ENCODE data around the gene SF1. TPM values are rescaled to one million over a fixed set of nuclear protein-coding genes. Genes with fewer than 3 reads are reported as not detected.
A peak's percentile ranks its signal among the peaks of the same experiment; 100 is the strongest.

Gene SF1
- total and polyA plus RNA-seq, 2 donors from 2014 or later = 87.5 to 320 TPM

DNA sequence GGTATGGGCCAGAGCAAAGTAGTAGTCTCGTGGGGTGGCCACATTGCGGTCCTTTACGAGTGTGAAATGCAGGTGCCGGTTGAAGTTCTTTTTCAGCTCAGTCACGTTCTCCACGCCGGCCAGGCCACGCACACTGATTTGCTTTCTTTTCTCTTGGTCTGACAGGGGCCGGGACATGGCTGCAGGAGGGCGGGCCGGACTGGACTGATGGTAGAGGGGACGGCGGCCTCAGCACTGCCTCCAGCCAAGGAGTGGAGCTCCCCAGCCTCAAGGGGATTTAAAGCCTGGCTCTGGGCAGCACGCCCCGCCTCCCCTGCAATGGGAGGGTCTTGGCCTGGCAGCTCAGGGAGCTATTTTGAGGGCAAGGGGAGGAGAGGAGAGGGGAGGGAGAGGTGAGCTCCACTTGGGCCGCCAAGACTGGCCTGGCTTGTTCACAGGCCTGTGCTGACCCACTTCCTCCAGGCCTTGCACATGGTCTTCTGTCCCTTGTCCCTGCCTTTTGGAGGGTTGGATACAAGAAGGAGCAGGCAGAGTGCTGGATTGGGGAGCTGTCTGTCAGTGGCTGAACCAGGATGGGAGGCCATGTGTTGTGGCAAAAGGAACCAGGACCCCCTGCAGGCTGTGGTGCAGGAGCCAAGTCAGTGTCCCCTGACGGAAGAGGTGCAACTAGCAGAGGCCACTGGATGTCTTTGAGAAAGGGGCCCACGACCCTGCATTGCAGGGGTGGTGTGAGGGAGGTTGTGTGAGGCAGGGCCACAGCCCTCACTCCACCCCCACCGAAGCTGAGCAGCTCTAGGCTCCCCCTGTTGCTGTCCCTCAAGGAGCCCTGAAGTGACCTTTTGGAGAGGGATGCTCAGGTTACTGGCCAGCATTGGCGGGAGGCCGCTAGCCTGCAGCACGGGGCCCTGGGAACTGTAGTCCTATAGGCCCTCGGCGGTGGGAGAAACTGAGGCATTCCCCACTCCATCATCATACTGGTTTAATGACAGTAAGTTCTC, 18.3 kb downstream of the SF1 start, which contains the start of gene PYGM:
Gene PYGM, minus strand, starts transcription at position 253 of the 998 bp plus-strand sequence. Its CDS starts 76 bp downstream, at position 177.
- Histone ChIP-seq H3K9me3 (ENCODE audit: control insufficient read depth in 2 of 3, insufficient read depth in 1 of 3, low read length in 3 of 3) (no peaks in the 10 kb centered on the region), H3K27ac (ENCODE audit: low read depth in 2 of 2, low read length in 2 of 2) (no peak within 1 kb of the TSS), H3K4me3 (ENCODE audit: low read length in 3 of 3) (no peak within 1 kb of the TSS), H3K27me3 (ENCODE audit: control insufficient read depth, insufficient read depth, low read length) (no peaks in the 10 kb centered on the region), H3K9ac (ENCODE audit: low read length in 3 of 3) (no peak within 1 kb of the TSS), H3K4me1 (ENCODE audit: control insufficient read depth in 2 of 3, insufficient read depth in 2 of 3, low read depth in 1 of 3, low read length in 3 of 3) (peaks cover 3 to 46% (median 30%) of the 10 kb centered on the region in 3 donors), H3K36me3 (ENCODE audit: control insufficient read depth in 2 of 3, insufficient read depth in 3 of 3, low read length in 3 of 3) (peaks cover 3 to 18% (median 11%) of the 10 kb centered on the region in 3 donors)
- FAIRE-seq (no peak), DNase-seq (peak; percentile 65 to 96 (median 82))
- TF ChIP-seq, protein P1, sequence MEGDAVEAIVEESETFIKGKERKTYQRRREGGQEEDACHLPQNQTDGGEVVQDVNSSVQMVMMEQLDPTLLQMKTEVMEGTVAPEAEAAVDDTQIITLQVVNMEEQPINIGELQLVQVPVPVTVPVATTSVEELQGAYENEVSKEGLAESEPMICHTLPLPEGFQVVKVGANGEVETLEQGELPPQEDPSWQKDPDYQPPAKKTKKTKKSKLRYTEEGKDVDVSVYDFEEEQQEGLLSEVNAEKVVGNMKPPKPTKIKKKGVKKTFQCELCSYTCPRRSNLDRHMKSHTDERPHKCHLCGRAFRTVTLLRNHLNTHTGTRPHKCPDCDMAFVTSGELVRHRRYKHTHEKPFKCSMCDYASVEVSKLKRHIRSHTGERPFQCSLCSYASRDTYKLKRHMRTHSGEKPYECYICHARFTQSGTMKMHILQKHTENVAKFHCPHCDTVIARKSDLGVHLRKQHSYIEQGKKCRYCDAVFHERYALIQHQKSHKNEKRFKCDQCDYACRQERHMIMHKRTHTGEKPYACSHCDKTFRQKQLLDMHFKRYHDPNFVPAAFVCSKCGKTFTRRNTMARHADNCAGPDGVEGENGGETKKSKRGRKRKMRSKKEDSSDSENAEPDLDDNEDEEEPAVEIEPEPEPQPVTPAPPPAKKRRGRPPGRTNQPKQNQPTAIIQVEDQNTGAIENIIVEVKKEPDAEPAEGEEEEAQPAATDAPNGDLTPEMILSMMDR (IDR thresholded peaks at IDR 0.05; ENCODE audit: borderline replicate concordance, extremely low read depth, insufficient read depth) = no peak
- intact Hi-C loops (cut with DNase I) = no loop called here

DNA sequence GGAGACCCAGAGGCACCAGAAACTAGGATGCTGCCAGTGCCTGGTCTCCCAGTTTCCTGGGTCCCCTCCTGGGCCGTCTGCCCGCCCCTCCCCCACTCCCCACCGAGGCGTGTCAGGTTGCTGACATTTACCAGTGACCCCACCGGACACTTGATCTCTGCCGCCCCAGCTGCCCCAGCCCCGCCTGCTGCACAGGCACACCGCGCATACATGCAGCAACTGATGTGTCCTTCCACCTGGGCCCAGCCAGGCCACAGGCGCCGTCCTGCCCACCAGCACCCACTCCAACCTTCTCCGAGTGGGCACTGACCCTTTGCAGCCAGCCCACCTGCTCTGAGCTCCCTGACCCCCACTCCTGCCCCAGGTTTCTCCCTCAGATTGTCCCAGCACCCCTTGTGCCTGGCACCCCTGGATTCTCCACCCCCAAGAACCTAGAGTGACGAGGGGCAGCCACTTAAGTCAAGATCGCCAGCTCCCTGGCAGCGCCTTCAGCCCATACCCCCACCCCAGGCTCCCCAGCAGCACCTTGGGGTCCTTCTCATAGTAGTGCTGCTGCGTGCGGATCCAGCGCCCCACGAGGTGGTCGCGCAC, 19.1 kb downstream of the SF1 start:
- peaks cover 0 to 10% (median 5%) of the 10 kb centered on the region in 3 donors for H3K36me3 ChIP-seq (ENCODE audit: control insufficient read depth in 2 of 3, insufficient read depth in 3 of 3, low read length in 3 of 3)
- DNase-seq (peak in 4 of 5 donors; percentile 53 to 83 (median 68)), FAIRE-seq (no peak)
- intact Hi-C loops (cut with DNase I) = no loop called here
- no peak overlapping the region for H3K27ac ChIP-seq (ENCODE audit: low read depth in 2 of 2, low read length in 2 of 2)
- TF ChIP-seq, protein P1 (IDR thresholded peaks at IDR 0.05; ENCODE audit: borderline replicate concordance, extremely low read depth, insufficient read depth) = no peak
- no peaks in the 10 kb centered on the region for H3K27me3 ChIP-seq (ENCODE audit: control insufficient read depth, insufficient read depth, low read length)
- no peak overlapping the region for H3K4me3 ChIP-seq (ENCODE audit: low read length in 3 of 3)
- peaks cover 3 to 39% (median 30%) of the 10 kb centered on the region in 3 donors for H3K4me1 ChIP-seq (ENCODE audit: control insufficient read depth in 2 of 3, insufficient read depth in 2 of 3, low read depth in 1 of 3, low read length in 3 of 3)
- no peak overlapping the region for H3K9ac ChIP-seq (ENCODE audit: low read length in 3 of 3)
- no peaks in the 10 kb centered on the region for H3K9me3 ChIP-seq (ENCODE audit: control insufficient read depth in 2 of 3, insufficient read depth in 1 of 3, low read length in 3 of 3)

DNA sequence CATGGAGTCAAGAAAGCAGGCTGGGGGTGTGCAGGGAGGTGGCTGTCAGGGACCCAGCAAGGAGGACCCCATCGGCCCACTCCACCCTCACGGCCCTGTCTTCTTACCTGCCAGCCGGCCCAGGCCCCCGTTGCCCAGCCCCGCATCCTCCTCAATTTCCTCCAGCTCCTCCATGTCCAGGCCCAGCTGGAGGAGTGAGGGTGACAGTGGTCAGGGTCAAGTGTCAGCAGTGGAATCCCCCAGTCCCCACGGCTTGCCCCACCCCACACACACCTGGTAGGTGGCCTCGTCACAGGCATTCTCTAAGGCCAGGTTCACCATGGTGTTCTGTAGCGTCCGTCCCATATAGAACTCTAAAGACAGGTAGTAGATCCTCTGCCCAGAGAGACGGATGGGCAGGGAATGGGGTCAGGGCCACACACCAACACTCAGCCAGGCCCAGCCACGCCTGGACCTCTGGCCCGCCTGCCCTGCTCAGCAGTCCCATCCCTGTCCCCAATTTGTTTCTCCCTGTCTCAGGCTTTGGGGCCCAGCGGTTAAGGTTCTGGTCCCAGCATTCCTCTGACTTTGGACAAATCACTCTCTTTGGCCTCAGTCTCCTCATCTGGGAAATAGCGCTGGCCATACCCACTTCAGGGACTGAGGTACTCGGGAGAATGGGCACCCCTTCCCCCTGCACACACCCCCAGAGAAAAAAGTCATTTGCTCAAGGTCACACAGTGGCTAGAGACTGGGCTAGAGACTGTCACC, 19.8 kb downstream of the SF1 start:
- Histone ChIP-seq H3K36me3 (ENCODE audit: control insufficient read depth in 2 of 3, insufficient read depth in 3 of 3, low read length in 3 of 3) (peaks cover 0 to 4% (median 2%) of the 10 kb centered on the region in 3 donors), H3K9me3 (ENCODE audit: control insufficient read depth in 2 of 3, insufficient read depth in 1 of 3, low read length in 3 of 3) (no peaks in the 10 kb centered on the region), H3K4me3 (ENCODE audit: low read length in 3 of 3) (no peak overlapping the region), H3K27me3 (ENCODE audit: control insufficient read depth, insufficient read depth, low read length) (no peaks in the 10 kb centered on the region), H3K9ac (ENCODE audit: low read length in 3 of 3) (no peak overlapping the region), H3K27ac (ENCODE audit: low read depth in 2 of 2, low read length in 2 of 2) (no peak overlapping the region), H3K4me1 (ENCODE audit: control insufficient read depth in 2 of 3, insufficient read depth in 2 of 3, low read depth in 1 of 3, low read length in 3 of 3) (peaks cover 3 to 32% (median 25%) of the 10 kb centered on the region in 3 donors)
- FAIRE-seq = no peak
- intact Hi-C loops (cut with DNase I) = no loop called here
- TF ChIP-seq, protein P1 (IDR thresholded peaks at IDR 0.05; ENCODE audit: borderline replicate concordance, extremely low read depth, insufficient read depth) = no peak
- DNase-seq = peak in 2 of 5 donors; percentile 52 to 64

Data from kidney (tissue), 14 donors.